AG08396 (cell line): ENCODE data around the gene LILRA6.
"Not testable (repeated sequence)": the region's sequence is repeated elsewhere in the genome, so short reads cannot be mapped to it uniquely, and the experiment has no call there.

Source experiments
- DNase-seq: peaks from one replicate; pipeline ENCODE4 v3.0.0; 2012; ENCODE audit warnings: low spot score, mixed read lengths

The LILRA6 gene

GRCh38 chr19:54242646-54243045 is at the start of gene LILRA6:
Gene LILRA6, minus strand, starts transcription at chr19:54242790.
- not testable (repeated sequence) for DNase-seq

GRCh38 chr19:54289160-54289559 is 46.6 kb upstream of the LILRA6 start:
- DNase-seq: not testable (repeated sequence)

GRCh38 chr19:54287456-54287855 is 44.9 kb upstream of the LILRA6 start:
- DNase-seq: peak; percentile 28

- DNase-seq: not testable (repeated sequence)
These were observed 43.7 kb upstream of the LILRA6 start for GRCh38 chr19:54286283-54286682.

- DNase-seq: not testable (repeated sequence)
These were observed 43.0 kb upstream of the LILRA6 start for GRCh38 chr19:54285427-54286056.

GRCh38 chr19:54282686-54283470 is 40.3 kb upstream of the LILRA6 start:
- no peak for DNase-seq

GRCh38 chr19:54281729-54282075 is 39.1 kb upstream of the LILRA6 start:
- not testable (repeated sequence) for DNase-seq

- DNase-seq: no peak
These were observed 38.6 kb upstream of the LILRA6 start, which contains the start of gene LILRB2 for GRCh38 chr19:54281007-54281728. Gene LILRB2, minus strand, starts transcription at chr19:54281110. Its CDS starts 614 bp downstream, at chr19:54280496.

- DNase-seq: not testable (repeated sequence)
These were observed 37.9 kb upstream of the LILRA6 start for GRCh38 chr19:54280441-54280840.

- not testable (repeated sequence) for DNase-seq
These were observed 37.4 kb upstream of the LILRA6 start for GRCh38 chr19:54280025-54280424.

GRCh38 chr19:54279406-54279962 is 36.9 kb upstream of the LILRA6 start:
- no peak for DNase-seq

GRCh38 chr19:54278571-54279195 is 36.1 kb upstream of the LILRA6 start:
- not testable (repeated sequence) for DNase-seq

- DNase-seq: not testable (repeated sequence)
These were observed 35.5 kb upstream of the LILRA6 start for GRCh38 chr19:54278056-54278455.

GRCh38 chr19:54277111-54277615 is 34.6 kb upstream of the LILRA6 start:
- not testable (repeated sequence) for DNase-seq

- DNase-seq: no peak
These were observed 33.4 kb upstream of the LILRA6 start for GRCh38 chr19:54275951-54276350.

- not testable (repeated sequence) for DNase-seq
These were observed 31.9 kb upstream of the LILRA6 start for GRCh38 chr19:54274516-54274915.

GRCh38 chr19:54273821-54274220 is 31.2 kb upstream of the LILRA6 start:
- DNase-seq: no peak

- not testable (repeated sequence) for DNase-seq
These were observed 29.6 kb upstream of the LILRA6 start for GRCh38 chr19:54272181-54272580.

- DNase-seq: not testable (repeated sequence)
These were observed 29.0 kb upstream of the LILRA6 start for GRCh38 chr19:54271587-54271986.

GRCh38 chr19:54271106-54271505 is 28.5 kb upstream of the LILRA6 start:
- DNase-seq: no peak

GRCh38 chr19:54268936-54269335 is 26.3 kb upstream of the LILRA6 start:
- DNase-seq: no peak

GRCh38 chr19:54266133-54266532 is 23.5 kb upstream of the LILRA6 start:
- peak; percentile 59 for DNase-seq
